ENCODE measurements around the gene ZNF391. TPM values are rescaled to one million over a fixed set of nuclear protein-coding genes. Genes with fewer than 3 reads are reported as not detected.
"Not testable (repeated sequence)": the region's sequence is repeated elsewhere in the genome, so short reads cannot be mapped to it uniquely, and the experiment has no call there.

Gene ZNF391
- total RNA-seq, 1 experiment from 2014 or later, result 1.5 TPM

GRCh38 chr6:27407153-27407814, 18.7 kb downstream of the ZNF391 start:
- no peaks in the 10 kb centered on the region for H4K20me1 ChIP-seq (ENCODE audit: insufficient read depth, low read depth, low read length)
- H3K9me2 ChIP-seq (replicated peaks; ENCODE audit: insufficient read depth, low read length), result no peaks in the 10 kb centered on the region
- H2AFZ ChIP-seq (ENCODE audit: low read length), result no peak overlapping the region
- DNase-seq, result no peak
- H3K79me2 ChIP-seq (ENCODE audit: low read length), result no peaks in the 10 kb centered on the region
- H3K4me3 ChIP-seq (ENCODE audit: low read length), result no peak overlapping the region
- peaks cover 3% of the 10 kb centered on the region; the same call in 1 of the 2 replicates for H3K9me3 ChIP-seq (ENCODE audit: low read length)
- H3K36me3 ChIP-seq (ENCODE audit: insufficient read depth, low read length), result no peaks in the 10 kb centered on the region
- no peaks in the 10 kb centered on the region for H3K27me3 ChIP-seq (ENCODE audit: low read length)
- no peak overlapping the region for H3K27ac ChIP-seq (ENCODE audit: low read length)
- H3K4me1 ChIP-seq (ENCODE audit: low read length), result no peaks in the 10 kb centered on the region
- no peak overlapping the region for H3K9ac ChIP-seq (ENCODE audit: low read length)
- no peak overlapping the region for H3K4me2 ChIP-seq (ENCODE audit: low read depth, low read length, poor library complexity, severe bottlenecking)

- H3K27me3 ChIP-seq (ENCODE audit: low read length), result no peaks in the 10 kb centered on the region
- no peaks in the 10 kb centered on the region for H3K36me3 ChIP-seq (ENCODE audit: insufficient read depth, low read length)
- no peaks in the 10 kb centered on the region for H3K4me1 ChIP-seq (ENCODE audit: low read length)
- H3K4me2 ChIP-seq (ENCODE audit: low read depth, low read length, poor library complexity, severe bottlenecking), result no peak overlapping the region
- H2AFZ ChIP-seq (ENCODE audit: low read length), result no peak overlapping the region
- DNase-seq, result no peak
- H3K4me3 ChIP-seq (ENCODE audit: low read length), result no peak overlapping the region
- no peaks in the 10 kb centered on the region for H3K9me3 ChIP-seq (ENCODE audit: low read length)
- H3K9me2 ChIP-seq (replicated peaks; ENCODE audit: insufficient read depth, low read length), result no peaks in the 10 kb centered on the region
- H3K9ac ChIP-seq (ENCODE audit: low read length), result no peak overlapping the region
- H3K79me2 ChIP-seq (ENCODE audit: low read length), result no peaks in the 10 kb centered on the region
- no peak overlapping the region for H3K27ac ChIP-seq (ENCODE audit: low read length)
- no peaks in the 10 kb centered on the region for H4K20me1 ChIP-seq (ENCODE audit: insufficient read depth, low read depth, low read length)
These were observed 25.7 kb downstream of the ZNF391 start for GRCh38 chr6:27414300-27414699.

GRCh38 chr6:27414996-27415395, 26.4 kb downstream of the ZNF391 start:
- H3K4me1 ChIP-seq (ENCODE audit: low read length), result no peaks in the 10 kb centered on the region
- H3K27me3 ChIP-seq (ENCODE audit: low read length), result no peaks in the 10 kb centered on the region
- no peak overlapping the region for H3K9ac ChIP-seq (ENCODE audit: low read length)
- no peaks in the 10 kb centered on the region for H4K20me1 ChIP-seq (ENCODE audit: insufficient read depth, low read depth, low read length)
- H2AFZ ChIP-seq (ENCODE audit: low read length), result no peak overlapping the region
- no peaks in the 10 kb centered on the region for H3K36me3 ChIP-seq (ENCODE audit: insufficient read depth, low read length)
- no peak overlapping the region for H3K4me2 ChIP-seq (ENCODE audit: low read depth, low read length, poor library complexity, severe bottlenecking)
- H3K4me3 ChIP-seq (ENCODE audit: low read length), result no peak overlapping the region
- no peaks in the 10 kb centered on the region for H3K9me2 ChIP-seq (replicated peaks; ENCODE audit: insufficient read depth, low read length)
- no peak overlapping the region for H3K27ac ChIP-seq (ENCODE audit: low read length)
- no peaks in the 10 kb centered on the region for H3K79me2 ChIP-seq (ENCODE audit: low read length)
- no peaks in the 10 kb centered on the region for H3K9me3 ChIP-seq (ENCODE audit: low read length)
- DNase-seq, result no peak

GRCh38 chr6:27415898-27416297, 27.3 kb downstream of the ZNF391 start:
- no peak for DNase-seq
- Histone ChIP-seq H3K9me2 (replicated peaks; ENCODE audit: insufficient read depth, low read length) (no peaks in the 10 kb centered on the region), H3K9ac (ENCODE audit: low read length) (no peak overlapping the region), H3K27ac (ENCODE audit: low read length) (no peak overlapping the region), H3K36me3 (ENCODE audit: insufficient read depth, low read length) (no peaks in the 10 kb centered on the region), H4K20me1 (ENCODE audit: insufficient read depth, low read depth, low read length) (no peaks in the 10 kb centered on the region), H3K79me2 (ENCODE audit: low read length) (no peaks in the 10 kb centered on the region), H2AFZ (ENCODE audit: low read length) (no peak overlapping the region), H3K4me3 (ENCODE audit: low read length) (no peak overlapping the region), H3K4me2 (ENCODE audit: low read depth, low read length, poor library complexity, severe bottlenecking) (no peak overlapping the region), H3K4me1 (ENCODE audit: low read length) (no peaks in the 10 kb centered on the region), H3K27me3 (ENCODE audit: low read length) (no peaks in the 10 kb centered on the region), H3K9me3 (ENCODE audit: low read length) (no peaks in the 10 kb centered on the region)

GRCh38 chr6:27419363-27419762, 30.8 kb downstream of the ZNF391 start:
- Histone ChIP-seq H3K9ac (ENCODE audit: low read length) (no peak overlapping the region), H3K27me3 (ENCODE audit: low read length) (no peaks in the 10 kb centered on the region), H3K79me2 (ENCODE audit: low read length) (no peaks in the 10 kb centered on the region), H4K20me1 (ENCODE audit: insufficient read depth, low read depth, low read length) (no peaks in the 10 kb centered on the region), H3K27ac (ENCODE audit: low read length) (no peak overlapping the region), H3K4me1 (ENCODE audit: low read length) (no peaks in the 10 kb centered on the region), H3K9me2 (replicated peaks; ENCODE audit: insufficient read depth, low read length) (no peaks in the 10 kb centered on the region), H2AFZ (ENCODE audit: low read length) (no peak overlapping the region), H3K9me3 (ENCODE audit: low read length) (no peaks in the 10 kb centered on the region), H3K4me2 (ENCODE audit: low read depth, low read length, poor library complexity, severe bottlenecking) (no peak overlapping the region), H3K36me3 (ENCODE audit: insufficient read depth, low read length) (no peaks in the 10 kb centered on the region), H3K4me3 (ENCODE audit: low read length) (no peak overlapping the region)
- no peak for DNase-seq

GRCh38 chr6:27422651-27423332, 34.2 kb downstream of the ZNF391 start:
- H3K9me3 ChIP-seq (ENCODE audit: low read length), result no peaks in the 10 kb centered on the region
- DNase-seq, result no peak

GRCh38 chr6:27424851-27425250, 36.3 kb downstream of the ZNF391 start:
- not testable (repeated sequence) for H3K27ac ChIP-seq (ENCODE audit: low read length); H3K9ac ChIP-seq (ENCODE audit: low read length); H3K79me2 ChIP-seq (ENCODE audit: low read length); H2AFZ ChIP-seq (ENCODE audit: low read length); H3K9me2 ChIP-seq (replicated peaks; ENCODE audit: insufficient read depth, low read length); H3K36me3 ChIP-seq (ENCODE audit: insufficient read depth, low read length); H3K9me3 ChIP-seq (ENCODE audit: low read length); H3K4me1 ChIP-seq (ENCODE audit: low read length); H3K4me3 ChIP-seq (ENCODE audit: low read length); H3K4me2 ChIP-seq (ENCODE audit: low read depth, low read length, poor library complexity, severe bottlenecking); H4K20me1 ChIP-seq (ENCODE audit: insufficient read depth, low read depth, low read length); DNase-seq; H3K27me3 ChIP-seq (ENCODE audit: low read length)

More at GRCh38 chr6:27422651-27423332, 34.2 kb downstream of the ZNF391 start:
- H3K36me3 ChIP-seq (ENCODE audit: insufficient read depth, low read length), result no peaks in the 10 kb centered on the region
- no peak overlapping the region for H3K27ac ChIP-seq (ENCODE audit: low read length)
- H2AFZ ChIP-seq (ENCODE audit: low read length), result no peak overlapping the region
- H3K4me3 ChIP-seq (ENCODE audit: low read length), result no peak overlapping the region
- no peak overlapping the region for H3K9ac ChIP-seq (ENCODE audit: low read length)
- H3K4me1 ChIP-seq (ENCODE audit: low read length), result no peaks in the 10 kb centered on the region
- 0 out of 2 replicates have a peak, but pooled peaks cover 2% of the 10 kb centered on the region for H3K27me3 ChIP-seq (ENCODE audit: low read length)
- no peaks in the 10 kb centered on the region for H4K20me1 ChIP-seq (ENCODE audit: insufficient read depth, low read depth, low read length)
- no peaks in the 10 kb centered on the region for H3K79me2 ChIP-seq (ENCODE audit: low read length)
- H3K9me2 ChIP-seq (replicated peaks; ENCODE audit: insufficient read depth, low read length), result no peaks in the 10 kb centered on the region
- no peak overlapping the region for H3K4me2 ChIP-seq (ENCODE audit: low read depth, low read length, poor library complexity, severe bottlenecking)

GRCh38 chr6:27426045-27426620, 37.6 kb downstream of the ZNF391 start:
- Histone ChIP-seq H3K4me1 (ENCODE audit: low read length) (no peaks in the 10 kb centered on the region), H3K36me3 (ENCODE audit: insufficient read depth, low read length) (no peaks in the 10 kb centered on the region), H3K4me3 (ENCODE audit: low read length) (no peak overlapping the region), H3K79me2 (ENCODE audit: low read length) (no peaks in the 10 kb centered on the region), H3K9me2 (replicated peaks; ENCODE audit: insufficient read depth, low read length) (no peaks in the 10 kb centered on the region), H3K9ac (ENCODE audit: low read length) (no peak overlapping the region), H3K4me2 (ENCODE audit: low read depth, low read length, poor library complexity, severe bottlenecking) (no peak overlapping the region), H3K9me3 (ENCODE audit: low read length) (no peaks in the 10 kb centered on the region), H3K27ac (ENCODE audit: low read length) (no peak overlapping the region), H3K27me3 (ENCODE audit: low read length) (0 out of 2 replicates have a peak, but pooled peaks cover 2% of the 10 kb centered on the region), H4K20me1 (ENCODE audit: insufficient read depth, low read depth, low read length) (no peaks in the 10 kb centered on the region), H2AFZ (ENCODE audit: low read length) (no peak overlapping the region)
- no peak for DNase-seq

All from Karpas-422 (cell line).